Erythroblast (primary cell): ENCODE measurements around the gene ZSCAN5C.
A peak's percentile ranks its signal among the peaks of the same experiment; 100 is the strongest.
"Not testable (repeated sequence)": the region's sequence is repeated elsewhere in the genome, so short reads cannot be mapped to it uniquely, and the experiment has no call there.

ENCODE experiments used
- DNase-seq, 2 experiments: peaks; one replicate each; lab custom pipeline; 2025; lab: John Stamatoyannopoulos, UW
- GATA1 ChIP-seq: IDR thresholded peaks from 2 replicates; pipeline ENCODE4 v1.6.1; 2011; ENCODE audit warnings: low read depth, mild to moderate bottlenecking, control low read depth, low read length, moderate library complexity
- POLR2A ChIP-seq: IDR thresholded peaks from 2 replicates; pipeline ENCODE4 v1.6.1; 2011; ENCODE audit warnings: mild to moderate bottlenecking, low read length

The ZSCAN5C gene

GRCh38 chr19:56221851-56222250, 19.8 kb downstream of the ZSCAN5C start:
- no peak for DNase-seq
- TF ChIP-seq POLR2A (no peak), GATA1 (no peak)

GRCh38 chr19:56222901-56223300, 20.8 kb downstream of the ZSCAN5C start:
- DNase-seq: no peak
- no peak for TF ChIP-seq GATA1
- TF ChIP-seq POLR2A: no peak

GRCh38 chr19:56223481-56223880, 21.4 kb downstream of the ZSCAN5C start:
- no peak for DNase-seq
- TF ChIP-seq POLR2A (no peak), GATA1 (no peak)

GRCh38 chr19:56245121-56245740, 43.2 kb downstream of the ZSCAN5C start:
- no peak for DNase-seq
- TF ChIP-seq GATA1 (no peak), POLR2A (no peak)

- not testable (repeated sequence) for DNase-seq
Measured at GRCh38 chr19:56245764-56246163, 43.7 kb downstream of the ZSCAN5C start.

- DNase-seq: peak; percentile 78 to 91
Measured at GRCh38 chr19:56248736-56249338, 46.8 kb downstream of the ZSCAN5C start.

GRCh38 chr19:56252699-56253422, 50.8 kb downstream of the ZSCAN5C start:
- peak; percentile 85 to 87 for DNase-seq
- no peak for TF ChIP-seq GATA1
- no peak for TF ChIP-seq POLR2A

GRCh38 chr19:56253737-56254136, 51.7 kb downstream of the ZSCAN5C start:
- DNase-seq: peak; percentile 71 to 79
- TF ChIP-seq GATA1: no peak
- TF ChIP-seq POLR2A: no peak

- no peak for DNase-seq
- TF ChIP-seq POLR2A (no peak), GATA1 (no peak)
Measured at GRCh38 chr19:56258272-56258671, 56.2 kb downstream of the ZSCAN5C start.
